H54 (cell line): ENCODE results near the gene HSP90AA1.
"Not testable (repeated sequence)": the region's sequence is repeated elsewhere in the genome, so short reads cannot be mapped to it uniquely, and the experiment has no call there.

ENCODE experiments used
- DNase-seq: peaks from one replicate; pipeline ENCODE4 v3.0.0; 2011; ENCODE audit warnings: low spot score, mixed read lengths; ENCODE audit not compliant: insufficient read length
- FAIRE-seq: peaks from 3 replicates; lab custom pipeline; 2011; peaks lifted over from hg19 to GRCh38; lab: Jason Lieb, UNC
- POLR2A ChIP-seq: IDR thresholded peaks from 2 replicates; pipeline ENCODE4 v1.6.1; 2011; ENCODE audit warnings: low read depth, mild to moderate bottlenecking, low read length

Gene HSP90AA1

DNA sequence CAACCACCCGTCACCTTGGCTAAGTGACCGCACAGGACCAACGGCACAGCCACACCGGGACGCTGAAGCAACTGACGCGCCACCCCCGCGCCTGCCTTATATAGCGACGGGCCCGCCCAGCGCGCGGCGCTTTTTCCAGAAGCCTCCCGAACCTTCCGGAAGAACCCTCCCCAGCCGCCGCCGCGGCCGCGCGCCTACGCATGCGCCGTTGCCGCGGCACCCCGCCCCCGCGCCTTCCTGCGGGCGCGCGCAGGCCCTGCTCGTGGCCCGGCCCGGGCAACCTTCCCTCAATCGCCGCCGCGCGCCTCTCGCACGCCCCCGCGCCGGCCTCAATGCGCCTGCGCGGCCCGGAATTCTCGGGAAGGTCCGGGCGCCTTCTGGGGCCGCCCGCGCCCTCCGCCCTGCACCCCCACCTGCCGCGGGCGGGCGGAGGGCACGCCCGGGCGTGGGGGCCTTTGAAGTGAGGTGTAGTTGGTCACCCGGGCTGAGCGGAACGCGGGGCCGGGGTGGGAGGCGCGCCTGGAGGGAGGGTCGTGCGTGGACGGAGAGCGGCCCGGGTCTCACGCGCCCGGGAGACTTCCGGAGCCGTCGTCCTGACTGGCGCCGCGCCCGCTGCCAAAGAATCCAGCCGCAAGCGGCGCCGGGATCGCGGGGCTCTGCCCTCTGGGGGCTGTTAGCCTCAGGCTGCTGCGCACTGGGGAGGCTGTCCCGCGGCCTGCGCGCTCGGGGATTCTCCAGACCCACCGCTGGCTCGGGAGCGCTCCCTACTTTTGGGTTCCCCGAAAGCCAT, at the start of gene HSP90AA1:
HSP90AA1 (minus strand) TSS at position 73 of the 790 bp plus-strand sequence. CDS start 666 bp downstream, outside the sequence.
- FAIRE-seq: no peak
- peak; percentile 84 for DNase-seq
- TF ChIP-seq POLR2A: peak; percentile 98

DNA sequence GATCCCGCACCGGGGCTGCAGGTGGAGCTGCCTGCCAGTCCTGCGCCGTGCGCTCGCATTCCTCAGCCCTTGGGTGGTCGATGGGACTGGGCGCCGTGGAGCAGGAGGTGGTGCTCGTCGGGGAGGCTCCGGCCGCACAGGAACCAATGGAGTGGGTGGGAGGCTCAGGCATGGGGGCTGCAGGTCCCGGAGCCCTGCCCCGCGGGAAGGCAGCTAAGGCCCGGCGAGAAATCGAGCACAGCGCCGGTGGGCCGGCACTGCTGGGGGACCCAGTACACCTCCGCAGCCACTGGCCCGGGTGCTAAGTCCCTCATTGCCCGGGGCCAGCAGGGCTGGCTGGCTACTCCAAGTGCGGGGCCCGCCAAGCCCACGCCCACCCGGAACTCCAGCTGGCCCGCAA, 48.6 kb upstream of the HSP90AA1 start:
- DNase-seq, FAIRE-seq: not testable (repeated sequence)

DNA sequence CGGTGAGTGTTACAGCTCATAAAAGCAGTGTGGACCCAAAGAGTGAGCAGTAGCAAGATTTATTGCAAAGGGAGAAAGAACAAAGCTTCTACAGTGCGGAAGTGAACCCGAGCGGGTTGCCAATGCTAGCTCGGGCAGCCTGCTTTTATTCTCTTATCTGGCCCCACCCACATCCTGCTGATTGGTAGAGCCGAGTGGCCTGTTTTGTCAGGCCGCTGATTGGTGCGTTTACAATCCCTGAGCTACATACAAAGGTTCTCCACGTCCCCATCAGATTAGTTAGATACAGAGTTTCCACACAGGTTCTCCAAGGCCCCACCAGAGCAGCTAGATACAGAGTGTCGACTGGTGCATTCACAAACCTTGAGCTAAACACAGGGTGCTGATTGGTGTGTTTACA, 47.9 kb upstream of the HSP90AA1 start:
- not testable (repeated sequence) for FAIRE-seq, DNase-seq

DNA sequence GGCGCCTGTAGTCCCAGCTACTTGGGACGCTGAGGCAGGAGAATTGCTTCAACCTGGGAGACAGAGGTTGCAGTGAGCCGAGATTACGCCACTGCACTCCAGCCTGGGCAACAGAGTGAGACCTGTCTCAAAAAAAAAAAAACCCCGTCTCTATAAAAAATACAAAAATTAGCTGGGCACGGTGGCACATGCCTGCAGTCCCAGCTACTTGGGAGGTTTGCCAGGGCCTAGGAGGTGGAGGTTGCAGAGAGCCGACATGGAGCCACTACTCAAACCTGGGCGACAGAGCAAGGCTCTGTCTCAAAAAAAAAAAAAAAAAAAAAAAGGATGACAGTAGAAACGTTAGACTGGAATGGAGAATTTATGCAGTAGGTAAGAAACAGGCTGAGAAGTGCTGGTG, 47.2 kb upstream of the HSP90AA1 start:
- FAIRE-seq, DNase-seq: not testable (repeated sequence)

DNA sequence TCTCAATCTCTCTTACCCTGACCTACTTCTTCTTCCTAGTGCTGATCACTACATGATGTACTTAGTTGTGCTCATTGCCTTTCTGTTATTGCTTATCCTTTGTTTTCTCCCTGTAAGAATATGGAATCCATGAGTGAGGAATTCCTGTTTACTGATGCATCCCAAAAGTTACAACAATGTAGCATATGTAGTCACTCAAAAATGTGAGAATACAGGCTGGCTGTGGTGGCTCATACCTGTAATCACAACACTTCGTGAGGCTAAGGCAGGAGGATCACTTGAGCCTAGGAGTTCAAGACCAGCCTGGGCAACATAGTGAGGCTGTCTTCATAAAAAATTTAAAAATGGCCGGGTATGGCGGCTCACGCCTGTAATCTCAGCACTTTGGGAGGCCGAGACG, 44.9 kb upstream of the HSP90AA1 start:
- no peak for TF ChIP-seq POLR2A
- FAIRE-seq: peak; percentile 48
- no peak for DNase-seq

DNA sequence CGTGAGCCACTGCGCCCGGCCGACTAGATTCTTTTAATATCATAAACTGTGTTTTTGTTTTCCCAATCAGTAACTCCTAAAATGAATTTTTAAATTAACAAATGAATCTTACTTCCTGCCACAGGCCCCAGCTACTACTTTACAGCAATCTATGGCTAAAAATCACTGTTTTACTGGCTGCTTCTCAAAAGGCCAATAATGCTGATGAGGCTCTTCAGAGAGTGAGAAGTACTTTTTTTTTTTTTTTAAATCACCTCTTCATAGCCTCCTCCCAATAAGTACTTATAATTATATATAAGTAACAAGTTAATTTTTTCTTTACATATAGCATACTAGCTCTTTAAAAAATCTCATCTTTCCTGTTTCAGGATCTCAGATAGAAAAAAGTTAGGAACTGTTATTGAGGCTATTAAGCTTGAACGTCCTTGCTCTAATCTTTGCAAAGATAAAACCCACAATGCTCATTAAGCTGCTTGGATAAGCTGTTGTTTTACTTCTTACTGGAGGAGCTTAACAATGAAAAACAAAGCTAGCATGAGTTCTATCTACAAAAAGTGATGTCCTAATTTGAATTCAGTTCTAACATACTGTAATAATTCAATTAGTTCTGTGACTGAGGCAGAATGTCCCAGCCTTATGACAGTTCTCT, 40.1 kb upstream of the HSP90AA1 start:
- no peak for DNase-seq
- no peak for FAIRE-seq
- no peak for TF ChIP-seq POLR2A

DNA sequence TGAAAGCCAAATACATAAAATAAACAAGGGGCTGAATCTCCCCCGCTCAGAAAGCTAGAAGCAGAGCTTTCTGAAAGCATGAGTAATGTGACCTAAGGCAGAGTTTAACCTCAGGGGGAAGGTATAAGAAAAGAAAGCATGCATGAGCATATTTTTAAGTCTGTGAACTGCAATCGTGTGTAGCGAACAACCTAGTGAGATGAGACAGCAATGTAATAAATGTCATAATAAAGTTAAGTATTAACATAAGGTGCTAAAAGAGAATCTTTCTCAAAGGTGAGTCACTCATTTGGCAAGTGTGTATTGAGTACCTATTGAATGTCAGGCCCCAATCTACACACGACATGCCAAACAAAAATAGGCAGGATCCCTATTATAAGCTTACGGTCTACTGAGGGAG, 38.7 kb upstream of the HSP90AA1 start:
- TF ChIP-seq POLR2A: no peak
- DNase-seq (no peak), FAIRE-seq (no peak)

DNA sequence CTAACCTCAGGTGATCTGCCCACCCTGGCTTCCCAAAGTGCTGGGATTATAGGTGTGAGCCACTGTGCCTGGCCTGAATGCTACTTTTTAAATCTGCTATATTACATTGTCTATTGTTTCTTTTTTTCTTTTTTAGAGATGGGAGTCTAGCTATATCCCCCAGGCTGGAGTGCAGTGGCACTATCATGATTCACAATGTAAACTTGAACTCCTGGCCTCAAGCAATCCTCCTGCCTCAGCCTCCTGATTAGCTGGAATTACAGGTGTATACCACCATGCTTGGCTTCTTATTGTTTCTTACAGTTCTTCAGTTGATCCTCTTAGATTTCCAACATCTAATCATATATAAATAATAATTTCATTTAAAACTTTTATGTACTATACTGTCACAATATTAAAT, 37.6 kb upstream of the HSP90AA1 start:
- no peak for TF ChIP-seq POLR2A
- no peak for DNase-seq
- no peak for FAIRE-seq

DNA sequence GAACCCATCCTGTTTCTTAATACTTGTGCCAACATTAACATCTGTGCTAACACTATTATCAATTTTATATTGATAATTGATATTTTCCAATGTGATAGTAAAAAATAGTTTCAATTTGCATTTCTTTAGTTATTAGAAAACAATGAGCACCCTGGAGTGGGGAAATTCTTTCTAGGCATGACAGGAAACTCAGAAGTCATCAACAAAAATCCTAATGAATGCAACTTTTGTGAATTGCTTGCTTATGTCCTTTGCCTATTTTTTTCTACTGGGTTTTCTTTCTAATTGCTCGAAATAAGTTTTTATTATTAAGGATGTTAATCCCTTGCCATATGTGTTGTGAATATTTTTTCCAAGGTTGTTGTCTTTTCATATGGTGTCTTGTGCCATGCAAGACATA, 34.7 kb upstream of the HSP90AA1 start:
- no peak for FAIRE-seq
- no peak for TF ChIP-seq POLR2A
- no peak for DNase-seq

DNA sequence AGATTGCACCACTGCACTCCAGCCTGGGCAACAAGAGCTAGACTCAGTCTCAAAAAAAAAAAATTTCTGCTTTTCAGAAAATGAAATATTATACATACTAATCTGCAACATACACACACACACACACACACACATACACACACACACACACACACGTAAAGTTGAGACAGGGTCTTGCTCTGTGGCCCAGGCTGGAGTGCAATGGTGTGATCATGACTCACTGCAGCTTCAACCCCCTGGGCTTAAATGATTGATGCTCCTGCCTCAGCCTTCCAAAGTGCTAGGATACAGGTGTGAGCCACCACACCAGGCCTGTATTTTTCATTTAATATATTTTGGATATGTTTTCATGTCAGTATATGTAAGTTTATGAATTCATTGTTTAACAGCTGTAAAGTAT, 34.0 kb upstream of the HSP90AA1 start:
- no peak for FAIRE-seq
- no peak for TF ChIP-seq POLR2A
- DNase-seq: no peak

DNA sequence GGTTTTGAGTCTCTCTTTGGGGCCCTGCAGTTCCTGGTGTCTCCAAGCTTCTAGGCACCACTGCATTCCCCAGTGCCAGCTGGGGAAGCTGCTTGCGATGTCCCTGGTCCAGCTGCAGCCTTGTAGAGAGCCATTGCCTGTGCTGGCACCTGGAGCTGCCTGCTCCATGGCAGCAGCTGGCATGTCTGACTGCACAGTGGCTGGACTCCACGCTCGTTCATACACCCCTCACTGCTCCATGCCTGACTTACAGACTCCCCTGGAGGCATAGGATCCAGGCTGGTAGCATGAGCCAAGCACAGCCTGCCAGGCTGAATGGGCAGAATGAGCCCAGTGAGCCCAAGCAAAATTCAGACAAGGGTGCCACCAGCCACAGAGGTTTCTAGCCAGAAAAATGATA, 31.0 kb upstream of the HSP90AA1 start:
- no peak for TF ChIP-seq POLR2A
- DNase-seq (no peak), FAIRE-seq (no peak)

DNA sequence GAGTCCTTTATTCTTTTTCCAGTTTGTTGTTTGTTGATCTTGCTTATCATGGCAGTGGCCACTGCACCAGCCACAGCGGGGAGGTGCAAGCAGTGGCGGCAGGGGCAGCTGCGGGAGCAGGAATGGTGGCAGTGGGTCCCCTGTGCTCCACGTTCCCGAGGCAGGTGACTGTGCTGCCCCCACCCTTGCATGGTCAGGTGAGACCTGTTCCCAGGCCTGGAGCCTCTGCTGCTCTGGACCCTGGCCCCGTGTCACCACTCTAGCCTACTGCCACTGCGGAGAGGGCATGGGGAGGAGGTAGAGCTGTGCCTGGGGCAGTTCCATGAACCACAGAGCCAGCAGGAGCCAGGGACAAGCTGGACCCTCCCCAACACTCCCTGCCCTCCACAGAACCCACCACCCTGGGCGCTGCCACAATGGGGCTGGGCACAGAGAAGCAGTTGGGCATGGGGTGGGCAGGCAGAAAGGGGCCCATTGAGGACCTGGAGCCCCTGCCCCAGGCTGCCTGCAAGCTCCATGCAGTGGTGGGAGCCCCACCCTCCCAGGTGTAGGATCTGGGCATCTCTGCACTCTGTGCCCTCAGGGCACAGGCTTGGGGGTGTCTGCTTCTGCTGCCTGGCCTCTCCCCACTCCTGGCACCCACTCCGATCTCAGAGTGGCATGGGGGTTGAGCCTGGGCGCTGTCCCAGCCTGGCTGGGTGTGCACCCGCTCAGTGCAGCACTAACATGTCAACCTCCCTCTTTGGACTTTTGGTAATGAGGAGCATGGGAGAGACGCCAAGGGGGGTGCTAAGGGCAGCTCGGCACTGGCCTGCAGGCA, 29.7 kb upstream of the HSP90AA1 start:
- TF ChIP-seq POLR2A: no peak
- FAIRE-seq: no peak

DNA sequence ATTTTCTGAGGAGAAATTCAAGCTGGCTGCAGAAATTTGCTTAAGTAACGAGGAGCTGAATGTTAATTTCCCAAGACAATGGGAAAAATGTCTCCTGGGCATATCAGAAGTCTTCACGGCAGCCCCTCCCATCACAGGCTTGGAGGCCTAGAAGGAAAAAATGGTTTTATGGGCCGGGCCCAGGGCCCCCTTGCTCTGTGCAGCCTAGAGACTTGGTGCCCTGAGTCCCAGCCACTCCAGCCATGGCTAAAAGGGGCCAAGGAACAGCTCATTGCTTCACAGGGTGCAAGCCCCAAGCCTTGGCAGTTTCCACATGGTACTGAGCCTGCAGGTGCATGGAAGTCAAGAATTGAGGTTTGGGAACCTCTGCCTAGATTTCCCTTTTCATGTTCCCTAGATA, 24.3 kb upstream of the HSP90AA1 start:
- no peak for FAIRE-seq
- no peak for TF ChIP-seq POLR2A

More for the DNA sequence above, 29.7 kb upstream of the HSP90AA1 start:
- DNase-seq: no peak

DNA sequence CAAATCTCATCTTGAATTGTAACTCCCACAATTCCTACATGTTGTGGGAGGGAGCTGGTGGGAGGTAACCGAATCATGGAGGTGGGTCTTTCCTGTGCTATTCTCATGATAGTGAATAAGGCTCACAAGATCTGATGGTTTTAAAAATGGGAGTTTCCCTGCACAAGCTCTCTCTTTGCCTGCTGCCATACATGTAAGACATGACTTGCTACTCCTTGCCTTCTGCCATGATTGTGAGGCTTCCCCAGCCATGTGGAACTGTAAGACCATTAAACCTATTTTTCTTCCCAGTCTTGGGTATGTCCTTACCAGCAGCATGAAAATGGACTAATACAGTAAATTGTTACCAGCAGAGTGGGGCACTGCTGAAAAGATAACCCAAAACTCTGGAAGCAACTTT, 22.5 kb upstream of the HSP90AA1 start:
- not testable (repeated sequence) for FAIRE-seq

More for the DNA sequence above, 24.3 kb upstream of the HSP90AA1 start:
- no peak for DNase-seq

DNA sequence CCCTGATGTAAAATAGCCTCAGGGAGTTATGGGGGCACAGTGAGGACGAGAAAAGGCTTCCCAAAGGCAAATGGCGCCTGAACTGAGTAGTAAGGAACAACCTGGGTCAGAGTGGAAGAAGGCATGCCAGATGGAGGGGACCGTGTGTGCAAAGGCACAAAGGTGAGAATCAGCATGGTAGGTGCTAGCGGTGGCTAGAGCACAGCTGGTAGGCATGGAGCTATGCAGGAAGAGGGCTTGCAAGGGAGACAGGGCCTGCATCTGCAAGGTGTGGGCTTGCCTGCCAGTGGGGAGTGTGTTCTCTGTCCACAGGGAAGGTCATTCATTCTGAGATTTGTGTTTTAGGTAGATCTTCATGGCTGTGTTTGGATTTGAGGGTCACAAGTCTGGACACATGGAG, 18.5 kb upstream of the HSP90AA1 start:
- TF ChIP-seq POLR2A: no peak
- DNase-seq: no peak
- no peak for FAIRE-seq

More for the DNA sequence above, 22.5 kb upstream of the HSP90AA1 start:
- DNase-seq: not testable (repeated sequence)
